GM13976 (cell line): ENCODE measurements around the gene PARP6.

ENCODE experiments used
- DNase-seq: peaks from one replicate; pipeline ENCODE4 v3.0.0; 2012; ENCODE audit warnings: low spot score
- CTCF ChIP-seq: IDR thresholded peaks from 2 replicates; pipeline ENCODE4 v1.5.1; 2012; ENCODE audit warnings: borderline replicate concordance, mild to moderate bottlenecking; ENCODE audit not compliant: insufficient read depth; ENCODE audit errors: extremely low read depth, missing control alignments, control extremely low read depth
- in situ Hi-C: fragments of 300-500 bp; cut with MboI; formaldehyde crosslinking; loops from one replicate; pipeline ENCODE4 v1.12.0; 2022; ENCODE audit warnings: low sequenced_read_pairs, mixed read lengths, inconsistent platforms; ENCODE audit not compliant: unreplicated experiment

The PARP6 gene

GRCh38 chr15:72271221-72271620 lies 1.1 kb downstream of the PARP6 start:
- DNase-seq = no peak
- no peak for TF ChIP-seq CTCF
- in situ Hi-C loops = no loop called here

- in situ Hi-C loops = no loop called here
- TF ChIP-seq CTCF = no peak
- no peak for DNase-seq
Observed at GRCh38 chr15:72269739-72270138, 2.6 kb downstream of the PARP6 start.

GRCh38 chr15:72265031-72265430 lies 7.3 kb downstream of the PARP6 start:
- DNase-seq = no peak
- no peak for TF ChIP-seq CTCF
- in situ Hi-C loops = no loop called here

- in situ Hi-C loops = no loop called here
- DNase-seq = no peak
- TF ChIP-seq CTCF = no peak
Observed at GRCh38 chr15:72252663-72253299, 19.6 kb downstream of the PARP6 start.

- TF ChIP-seq CTCF = no peak
- in situ Hi-C loops = no loop called here
- DNase-seq = no peak
Observed at GRCh38 chr15:72249142-72249810, 23.1 kb downstream of the PARP6 start.

GRCh38 chr15:72248514-72248913 lies 23.8 kb downstream of the PARP6 start:
- TF ChIP-seq CTCF = no peak
- in situ Hi-C loops = no loop called here

More at GRCh38 chr15:72248514-72248913, 23.8 kb downstream of the PARP6 start:
- DNase-seq = no peak
